Right lobe of liver (tissue), 6 donors: Measurements from ENCODE around the gene CRKL. TPM values are rescaled to one million over a fixed set of nuclear protein-coding genes. Genes with fewer than 3 reads are reported as not detected.
"Not testable (repeated sequence)": the region's sequence is repeated elsewhere in the genome, so short reads cannot be mapped to it uniquely, and the experiment has no call there.

Experiments used
- ATAC-seq, 4 donors: fragments of 200-7000 bp; cut with Tn5 transposase; one replicate each; pipeline ENCODE4 v1.9.1; 2020; ENCODE audit warnings: mild to moderate bottlenecking in 4 of 4, moderate library complexity in 4 of 4
- DNase-seq, 3 donors: peaks; one replicate each; pipeline ENCODE4 v3.0.0-alpha.2; 2020
- H3K27ac ChIP-seq, 3 donors: fragments of 200-600 bp; one replicate each; pipeline ENCODE4 v1.8.0; 2022
- H3K27me3 ChIP-seq, 2 donors: fragments of 200-600 bp; one replicate each; pipeline ENCODE4 v1.8.0; 2022
- H3K36me3 ChIP-seq, 4 donors: fragments of 200-600 bp; sonication (generic) in 1 of 4; one replicate each; pipeline versions ENCODE4 v1.5.1 to v1.8.0; 2017 to 2022; ENCODE audit warnings: control low read depth in 1 of 4
- H3K4me1 ChIP-seq, 4 donors: fragments of 200-600 bp; sonication (generic) in 1 of 4; one replicate each; pipeline versions ENCODE4 v1.5.1 to v1.8.0; 2017 to 2022; ENCODE audit warnings: control low read depth in 1 of 4
- H3K4me3 ChIP-seq, 3 donors: fragments of 200-600 bp; one replicate each; pipeline ENCODE4 v1.8.0; 2022
- H3K9me3 ChIP-seq, 4 donors: fragments of 200-600 bp; sonication (generic) in 1 of 4; one replicate each; pipeline versions ENCODE4 v1.5.1 to v1.8.0; 2017 to 2022; ENCODE audit warnings: control low read depth in 1 of 4
- CTCF ChIP-seq, 4 donors: fragments of 200-600 bp in 3 of 4; fragments of 450-650 bp in 1 of 4; IDR thresholded peaks; one replicate each; pipeline versions ENCODE4 v1.5.1 to v1.8.0; 2016 to 2022; ENCODE audit warnings: antibody characterized with exemption in 4 of 4, mild to moderate bottlenecking in 2 of 4
- POLR2A ChIP-seq: fragments of 450-650 bp; IDR thresholded peaks from one replicate; pipeline ENCODE4 v1.6.1; 2017; ENCODE audit warnings: antibody characterized with exemption, mild to moderate bottlenecking
- WGBS: methylation state at CpG from one replicate; pipeline ENCODE4 v1.1.6; 2018; ENCODE audit warnings: low coverage, low lambda C conversion rate; ENCODE audit not compliant: insufficient coverage; ENCODE audit errors: missing lambda C conversion rate; 5-methylcytosine and 5-hydroxymethylcytosine counted together
- intact Hi-C, 2 donors: fragments of 100-400 bp; cut with DNase I; formaldehyde crosslinking; loops; one replicate each; pipeline versions ENCODE4 v1.11.2 to v1.14.1; 2022
- total RNA-seq, 6 experiments: library from RNA; depleted of rRNA in 2 of 6; stranded (reverse); fragments of >200 nt in 2 of 6; fragmentation: NEBNext Ultra II Directional in 3 of 6; extraction: Animal tissue kit (Norgen Biotek cat#: 25700) in 3 of 6; gene quantifications; one replicate each; pipeline versions ENCODE4 v1.1.0 to v1.2.4, GENCODE V29; 2016 to 2023
- donor health status: DM: no; HTN: yes; CAD: no.
- donor health status: DM: no; HTN: no; CAD: no.
- donor health status: DM: no; HTN: no; CAD: no.
- donor health status: DM: no; HTN: yes; CAD: no.
- donor health status: DM: no; HTN: yes; CAD: no.

The CRKL gene
- total RNA-seq, 6 experiments from 2014 or later = 27.5 to 53.1 (median 35.2) TPM

GRCh38 chr22:20928573-20928967, 11.4 kb downstream of the CRKL start:
- ATAC-seq (no peak), DNase-seq (no peak)
- 83% methylated on average over 2 of the region's 4 CpGs for WGBS
- Histone ChIP-seq H3K27me3 (no peaks in the 10 kb centered on the region), H3K9me3 (no peaks in the 10 kb centered on the region), H3K27ac (no peak overlapping the region), H3K4me3 (no peak overlapping the region), H3K36me3 (peaks cover 0 to under 1% (median under 1%) of the 10 kb centered on the region in 4 donors), H3K4me1 (peaks cover 0 to 12% (median 0%) of the 10 kb centered on the region in 4 donors)
- intact Hi-C loops = no loop called here
- TF ChIP-seq CTCF (IDR thresholded peaks at IDR 0.05) (no peak), POLR2A (no peak)

GRCh38 chr22:20930004-20930403, 12.8 kb downstream of the CRKL start:
- no peak overlapping the region for H3K4me3 ChIP-seq
- intact Hi-C loops = no loop called here
- H3K36me3 ChIP-seq = peaks cover 0 to 15% (median 7%) of the 10 kb centered on the region in 4 donors
- 88% methylated on average over 1 of the region's 1 CpG for WGBS
- H3K4me1 ChIP-seq = peaks cover 0 to 12% (median 0%) of the 10 kb centered on the region in 4 donors
- TF ChIP-seq POLR2A (no peak), CTCF (IDR thresholded peaks at IDR 0.05) (no peak)
- no peak overlapping the region for H3K27ac ChIP-seq
- H3K9me3 ChIP-seq = no peaks in the 10 kb centered on the region
- ATAC-seq (no peak), DNase-seq (no peak)
- H3K27me3 ChIP-seq = no peaks in the 10 kb centered on the region

GRCh38 chr22:20930435-20930834, 13.2 kb downstream of the CRKL start:
- H3K27me3 ChIP-seq, H3K27ac ChIP-seq, H3K9me3 ChIP-seq, H3K4me3 ChIP-seq, ATAC-seq, intact Hi-C loops, H3K4me1 ChIP-seq, DNase-seq: not testable (repeated sequence)
- WGBS = 94% methylated on average over 7 of the region's 12 CpGs
- H3K36me3 ChIP-seq = peaks cover 0 to 18% (median 10%) of the 10 kb centered on the region in 4 donors

GRCh38 chr22:20931126-20931654, 14.0 kb downstream of the CRKL start:
- peaks cover 0 to 18% (median 10%) of the 10 kb centered on the region in 4 donors for H3K36me3 ChIP-seq
- no peaks in the 10 kb centered on the region for H3K27me3 ChIP-seq
- 75% methylated on average over 2 of the region's 4 CpGs for WGBS

More at GRCh38 chr22:20931126-20931654, 14.0 kb downstream of the CRKL start:
- no peak for ATAC-seq
- H3K4me3 ChIP-seq = no peak overlapping the region
- no peak overlapping the region for H3K27ac ChIP-seq
- no peak for DNase-seq
- peaks cover 0 to 8% (median 4%) of the 10 kb centered on the region in 4 donors for H3K4me1 ChIP-seq
- H3K9me3 ChIP-seq = no peaks in the 10 kb centered on the region
- intact Hi-C loops = no loop called here
- no peak for TF ChIP-seq POLR2A
- TF ChIP-seq CTCF (IDR thresholded peaks at IDR 0.05) = no peak
